Esophagus squamous epithelium (tissue), 4 donors: Measurements from ENCODE around the gene STK11.

Experiments used
- CTCF ChIP-seq, 6 experiments: fragments of 450-650 bp in 4 of 6; fragments of 200-600 bp in 2 of 6; sonication (generic) in 2 of 6; IDR thresholded peaks; one replicate each; pipeline ENCODE4 v1.5.1; 2016 to 2019; ENCODE audit warnings: antibody characterized with exemption in 6 of 6, mild to moderate bottlenecking in 4 of 6, moderate library complexity in 4 of 6
- POLR2A ChIP-seq, 4 donors: fragments of 450-650 bp; IDR thresholded peaks; one replicate each; pipeline ENCODE4 v1.6.1; 2017; ENCODE audit warnings: antibody characterized with exemption in 4 of 4, mild to moderate bottlenecking in 4 of 4, moderate library complexity in 3 of 4

- TF ChIP-seq CTCF (IDR thresholded peaks at IDR 0.05), result no peak
- TF ChIP-seq POLR2A (IDR thresholded peaks at IDR 0.05), result no peak
Observed at GRCh38 chr19:1159864-1160595, 45.5 kb upstream of the STK11 start.
